GM12874 (cell line): ENCODE measurements around the gene INIP.

ENCODE experiments used
- CTCF ChIP-seq: IDR thresholded peaks from 2 replicates; pipeline ENCODE4 v1.5.1; 2011; ENCODE audit warnings: low read depth, mild to moderate bottlenecking, control low read depth, low read length, moderate library complexity; ENCODE audit not compliant: insufficient read depth

Gene INIP

GRCh38 chr9:112751056-112751795 is 33.3 kb upstream of the INIP start:
- no peak for TF ChIP-seq CTCF

- TF ChIP-seq CTCF: no peak
Observed at GRCh38 chr9:112750764-112751055, 32.8 kb upstream of the INIP start.

- TF ChIP-seq CTCF: no peak
Observed at GRCh38 chr9:112750016-112750763, 32.3 kb upstream of the INIP start, which contains the start of gene SNX30. Gene SNX30 (plus strand): TSS chr9:112750760. CDS start chr9:112751002, 242 bp downstream.

- no peak for TF ChIP-seq CTCF
Observed at GRCh38 chr9:112747094-112747493, 29.2 kb upstream of the INIP start.

GRCh38 chr9:112744177-112744576 is 26.3 kb upstream of the INIP start:
- TF ChIP-seq CTCF: no peak

- no peak for TF ChIP-seq CTCF
Observed at GRCh38 chr9:112743216-112743836, 25.4 kb upstream of the INIP start.

GRCh38 chr9:112734892-112735291 is 17.0 kb upstream of the INIP start:
- TF ChIP-seq CTCF: no peak
